ENCODE measurements around the gene PMEPA1.

GRCh38 chr20:57712341-57712740 lies 2.5 kb upstream of the PMEPA1 start:
- TF ChIP-seq POLR2A (IDR thresholded peaks at IDR 0.05; ENCODE audit: low read depth, low read length): no peak
- TF ChIP-seq POLR2AphosphoS5 (IDR thresholded peaks at IDR 0.05; ENCODE audit: low read depth, low read length): no peak
- no peak for TF ChIP-seq SPI1 (IDR thresholded peaks at IDR 0.05; ENCODE audit: low read depth, low read length)
- TF ChIP-seq TAF1 (IDR thresholded peaks at IDR 0.05; ENCODE audit: low read depth, low read length): no peak
